Thoracic aorta (tissue), 2 donors: ENCODE measurements around the gene TSC2. TPM values are rescaled to one million over a fixed set of nuclear protein-coding genes. Genes with fewer than 3 reads are reported as not detected.
"Not testable (repeated sequence)": the region's sequence is repeated elsewhere in the genome, so short reads cannot be mapped to it uniquely, and the experiment has no call there.

Experiments used
- ATAC-seq: fragments of 150-250 bp; one replicate; pipeline ENCODE4 v1.8.0; 2017; ENCODE audit warnings: low read depth; ENCODE audit not compliant: insufficient number of reproducible peaks, low FRiP score
- DNase-seq: peaks from one replicate; pipeline ENCODE4 v3.0.0-alpha.2; 2020; ENCODE audit warnings: low spot score
- H3K27ac ChIP-seq, 2 donors: fragments of 200-600 bp; sonication (generic); 1 replicate in 1 of 2; 2 replicates in 1 of 2; pipeline ENCODE4 v1.5.1; 2016; ENCODE audit warnings: mild to moderate bottlenecking in 2 of 2, moderate library complexity in 2 of 2
- H3K27me3 ChIP-seq: fragments of 200-600 bp; sonication (generic); replicated peaks from 2 replicates; pipeline ENCODE4 v1.6.0; 2016; ENCODE audit warnings: mild to moderate bottlenecking; ENCODE audit not compliant: insufficient read depth
- H3K36me3 ChIP-seq: fragments of 200-600 bp; sonication (generic); one replicate; pipeline ENCODE4 v1.5.1; 2016
- H3K4me1 ChIP-seq, 2 donors: fragments of 200-600 bp; sonication (generic); 1 replicate in 1 of 2; 2 replicates in 1 of 2; pipeline versions ENCODE4 v1.5.1 to v1.6.0; 2016; ENCODE audit warnings: low read depth in 2 of 2, mild to moderate bottlenecking in 1 of 2; ENCODE audit not compliant: control insufficient read depth in 1 of 2
- H3K4me3 ChIP-seq: fragments of 200-600 bp; sonication (generic); 2 replicates; pipeline ENCODE4 v1.5.1; 2016; ENCODE audit warnings: mild to moderate bottlenecking
- H3K9me3 ChIP-seq: fragments of 200-600 bp; sonication (generic); 2 replicates; pipeline ENCODE4 v1.5.1; 2016
- CTCF ChIP-seq: fragments of 200-600 bp; sonication (generic); IDR thresholded peaks from one replicate; pipeline ENCODE4 v1.5.1; 2019; ENCODE audit warnings: antibody characterized with exemption
- total RNA-seq, 2 donors: library from RNA; depleted of rRNA; stranded (reverse); fragments of >200 nt; gene quantifications; one replicate each; pipeline versions ENCODE4 v1.1.0 to v1.2.3, GENCODE V29; 2016

TSC2 gene
- total RNA-seq, 2 donors from 2014 or later = 112 to 123 TPM

- peaks cover 4 to 22% of the 10 kb centered on the region in 2 donors for H3K4me1 ChIP-seq
- peaks cover 49% of the 10 kb centered on the region for H3K36me3 ChIP-seq
- no peak overlapping the region for H3K4me3 ChIP-seq
- ATAC-seq (no peak), DNase-seq (no peak)
- H3K27me3 ChIP-seq = no peaks in the 10 kb centered on the region
- no peak overlapping the region for H3K27ac ChIP-seq
- no peak for TF ChIP-seq CTCF
- H3K9me3 ChIP-seq = no peaks in the 10 kb centered on the region
These were observed 67.8 kb downstream of the TSC2 start for GRCh38 chr16:2115591-2115973.

GRCh38 chr16:2116428-2116827, 68.6 kb downstream of the TSC2 start:
- ATAC-seq, H3K9me3 ChIP-seq, H3K4me3 ChIP-seq, DNase-seq, H3K27me3 ChIP-seq, H3K27ac ChIP-seq: not testable (repeated sequence)
- Histone ChIP-seq H3K36me3 (peaks cover 43% of the 10 kb centered on the region), H3K4me1 (peaks cover 7 to 30% of the 10 kb centered on the region in 2 donors)

- H3K27ac ChIP-seq, H3K4me3 ChIP-seq, H3K9me3 ChIP-seq, DNase-seq, ATAC-seq, H3K27me3 ChIP-seq: not testable (repeated sequence)
- peaks cover 34% of the 10 kb centered on the region for H3K36me3 ChIP-seq
- H3K4me1 ChIP-seq = peaks cover 7 to 39% of the 10 kb centered on the region in 2 donors
These were observed 69.6 kb downstream of the TSC2 start for GRCh38 chr16:2117341-2117740.

GRCh38 chr16:2117960-2118722, 70.4 kb downstream of the TSC2 start:
- H3K27ac ChIP-seq, H3K4me3 ChIP-seq, H3K27me3 ChIP-seq, DNase-seq, ATAC-seq, H3K9me3 ChIP-seq: not testable (repeated sequence)
- H3K4me1 ChIP-seq = peaks cover 7 to 47% of the 10 kb centered on the region in 2 donors
- H3K36me3 ChIP-seq = peaks cover 30% of the 10 kb centered on the region

GRCh38 chr16:2121325-2121724, 73.5 kb downstream of the TSC2 start:
- peak overlapping the region; percentile 77 for H3K4me3 ChIP-seq
- not testable (repeated sequence) for H3K9me3 ChIP-seq, DNase-seq, H3K27me3 ChIP-seq, H3K36me3 ChIP-seq
- TF ChIP-seq CTCF = peak; percentile 47
- peak; percentile 48 for ATAC-seq
- peaks cover 19 to 72% of the 10 kb centered on the region in 2 donors for H3K4me1 ChIP-seq
- peak overlapping the region; percentile 92 to 100 for H3K27ac ChIP-seq

GRCh38 chr16:2121853-2122252, 74.1 kb downstream of the TSC2 start:
- Histone ChIP-seq H3K9me3 (no peaks in the 10 kb centered on the region), H3K36me3 (peaks cover 6% of the 10 kb centered on the region), H3K27ac (peak overlapping the region; percentile 92 to 100), H3K4me1 (peaks cover 23 to 75% of the 10 kb centered on the region in 2 donors), H3K4me3 (peak overlapping the region; percentile 77), H3K27me3 (no peaks in the 10 kb centered on the region)
- no peak for ATAC-seq
- TF ChIP-seq CTCF = no peak
- no peak for DNase-seq
